OCI-M1 (cell line): ENCODE results near the gene FBXO30.

ENCODE experiments used
- DNase-seq: peaks from one replicate; lab custom pipeline; 2025; lab: John Stamatoyannopoulos, UW

The FBXO30 gene, protein sequence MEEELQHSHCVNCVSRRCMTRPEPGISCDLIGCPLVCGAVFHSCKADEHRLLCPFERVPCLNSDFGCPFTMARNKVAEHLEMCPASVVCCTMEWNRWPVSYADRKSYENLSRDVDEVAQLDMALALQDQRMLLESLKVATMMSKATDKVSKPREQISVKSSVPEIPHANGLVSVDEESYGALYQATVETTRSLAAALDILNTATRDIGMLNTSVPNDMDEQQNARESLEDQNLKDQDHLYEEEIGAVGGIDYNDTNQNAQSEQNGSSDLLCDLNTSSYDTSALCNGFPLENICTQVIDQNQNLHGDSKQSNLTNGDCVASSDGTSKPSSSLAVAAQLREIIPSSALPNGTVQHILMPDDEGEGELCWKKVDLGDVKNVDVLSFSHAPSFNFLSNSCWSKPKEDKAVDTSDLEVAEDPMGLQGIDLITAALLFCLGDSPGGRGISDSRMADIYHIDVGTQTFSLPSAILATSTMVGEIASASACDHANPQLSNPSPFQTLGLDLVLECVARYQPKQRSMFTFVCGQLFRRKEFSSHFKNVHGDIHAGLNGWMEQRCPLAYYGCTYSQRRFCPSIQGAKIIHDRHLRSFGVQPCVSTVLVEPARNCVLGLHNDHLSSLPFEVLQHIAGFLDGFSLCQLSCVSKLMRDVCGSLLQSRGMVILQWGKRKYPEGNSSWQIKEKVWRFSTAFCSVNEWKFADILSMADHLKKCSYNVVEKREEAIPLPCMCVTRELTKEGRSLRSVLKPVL

GRCh38 chr6:145814501-145815308 is at the start of gene FBXO30:
Gene FBXO30, minus strand, starts transcription at chr6:145814795. Its CDS starts 8,390 bp downstream, at chr6:145806405.
- DNase-seq, result peak; percentile 97

DNA sequence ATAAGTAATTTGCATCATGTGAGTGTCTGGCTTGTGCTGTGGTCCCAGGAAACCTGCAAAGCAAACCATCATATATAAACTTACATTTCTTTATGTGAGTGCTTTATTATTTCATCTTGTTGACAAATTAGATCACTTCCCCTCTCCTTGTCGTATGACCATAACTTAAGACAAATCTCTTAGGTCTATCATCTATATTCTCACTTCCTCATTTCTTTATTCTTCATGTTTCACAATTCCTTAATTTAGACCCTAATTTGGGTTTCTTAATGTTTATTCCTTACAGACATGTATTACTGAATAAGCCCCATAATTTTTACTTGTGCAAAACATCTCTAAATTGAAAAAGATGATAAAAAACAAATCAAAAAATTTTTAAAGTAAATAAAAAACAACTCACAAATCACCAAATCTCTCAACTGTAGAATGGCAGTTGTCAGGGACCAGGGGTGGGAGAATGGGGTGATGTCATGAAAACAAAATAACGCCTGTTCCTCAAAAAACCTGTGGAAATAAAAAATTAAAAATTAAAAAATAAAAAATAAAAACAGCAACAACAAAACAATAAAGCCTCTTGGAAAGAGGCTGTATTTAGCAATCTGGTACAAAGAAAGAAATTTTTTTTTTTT is 49.5 kb upstream of the FBXO30 start:
- DNase-seq, result peak; percentile 63

DNA sequence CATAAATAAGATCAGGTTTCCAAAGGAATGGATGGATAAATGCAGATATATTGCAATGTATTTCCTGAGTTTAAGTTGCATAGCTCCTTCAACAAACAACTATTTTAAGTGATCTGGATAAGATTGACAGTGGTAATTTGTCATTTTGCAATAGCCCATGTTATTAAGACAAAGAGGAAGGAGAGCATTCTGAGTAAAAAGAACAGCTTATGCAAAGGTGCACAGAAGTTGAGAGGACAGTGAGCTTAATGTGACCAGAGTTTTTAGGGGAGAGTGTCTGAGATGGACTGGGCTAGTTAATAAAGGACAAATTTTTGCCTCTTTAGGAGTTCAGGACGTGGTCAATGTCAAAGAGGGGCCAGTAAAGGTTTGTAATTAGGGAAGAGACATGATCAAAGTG is 48.8 kb upstream of the FBXO30 start:
- no peak for DNase-seq

GRCh38 chr6:145860562-145860961 is 46.0 kb upstream of the FBXO30 start:
- DNase-seq, result no peak

- no peak for DNase-seq
Measured at GRCh38 chr6:145850671-145851070, 36.1 kb upstream of the FBXO30 start.

DNA sequence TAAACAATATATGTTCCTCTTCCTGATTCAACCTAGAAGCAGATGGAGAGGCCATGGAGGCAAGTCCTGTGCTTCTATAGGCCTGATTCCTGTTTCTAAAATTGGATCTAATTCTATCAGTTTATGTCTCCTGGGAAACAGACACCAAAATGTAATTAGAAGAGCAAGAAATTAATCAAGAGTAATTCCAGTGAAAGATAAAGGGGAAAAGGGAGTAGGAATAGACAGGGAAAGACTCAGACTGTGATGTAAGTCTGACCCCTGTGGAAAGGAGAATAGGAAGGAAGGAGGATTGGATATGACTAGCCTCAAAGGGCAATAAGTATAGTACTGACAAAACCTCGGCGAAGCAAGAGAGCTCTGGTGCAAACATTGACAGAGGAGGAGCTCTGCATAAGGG is 33.9 kb upstream of the FBXO30 start:
- DNase-seq, result no peak

- no peak for DNase-seq
Measured at GRCh38 chr6:145845557-145845956, 31.0 kb upstream of the FBXO30 start.

- no peak for DNase-seq
Measured at GRCh38 chr6:145844933-145845540, 30.4 kb upstream of the FBXO30 start.

- no peak for DNase-seq
Measured at GRCh38 chr6:145842693-145843546, 28.3 kb upstream of the FBXO30 start.

DNA sequence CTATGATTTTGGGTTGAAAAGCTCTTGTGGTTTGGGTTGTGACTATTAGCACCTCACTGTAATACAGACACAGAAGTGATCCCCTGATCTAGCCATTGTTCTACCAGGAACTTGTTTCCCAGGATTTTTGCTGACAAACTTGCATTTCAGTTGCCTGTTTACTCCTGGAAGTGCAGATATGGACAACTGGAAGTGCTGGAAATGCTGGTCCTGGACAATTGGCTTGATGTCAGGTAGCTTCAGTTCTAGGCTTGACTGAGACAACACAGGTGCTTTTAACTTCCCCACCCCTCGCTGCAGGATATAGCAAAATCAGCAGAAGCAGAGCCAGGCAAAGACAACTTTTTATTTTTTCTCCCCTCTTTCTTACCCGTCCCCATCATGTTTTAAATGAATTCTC is 27.1 kb upstream of the FBXO30 start:
- DNase-seq, result no peak

DNA sequence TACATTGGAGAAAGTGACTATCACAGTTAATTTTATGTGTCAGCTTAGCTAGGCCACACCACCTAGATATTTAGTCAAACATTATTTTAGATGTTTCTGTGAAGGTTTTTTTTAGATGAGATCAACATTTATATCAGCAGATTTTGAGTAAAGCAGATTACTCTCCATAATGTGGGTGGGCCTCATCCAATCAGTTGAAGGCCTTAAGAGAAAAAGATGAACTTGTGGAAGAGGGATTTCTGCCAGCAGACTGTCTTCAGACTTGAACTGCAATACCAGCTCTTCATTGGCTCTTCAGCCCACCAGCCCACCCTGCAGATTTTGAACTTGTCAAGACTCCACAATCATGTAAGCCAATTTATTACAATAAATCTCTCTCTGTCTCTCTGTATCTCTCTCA is 25.1 kb upstream of the FBXO30 start:
- DNase-seq, result no peak

DNA sequence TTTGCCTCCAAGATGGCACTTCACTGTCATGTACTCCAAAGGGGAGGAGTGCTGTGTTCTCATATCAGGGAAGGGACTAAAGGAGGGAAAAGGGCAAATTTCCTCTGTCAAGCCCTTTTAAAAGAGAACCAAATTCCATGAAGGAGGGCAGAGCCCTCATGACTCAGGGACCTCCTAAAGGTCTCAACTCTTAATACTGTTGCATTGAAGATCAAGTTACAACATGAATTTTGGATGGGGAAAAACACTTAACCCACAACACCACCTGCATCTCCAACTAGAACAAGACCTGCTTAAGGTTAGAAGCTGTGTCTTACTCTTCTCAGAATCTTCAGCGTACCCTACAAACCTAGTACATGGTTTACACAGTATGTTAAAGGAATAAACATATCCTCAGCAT is 23.7 kb upstream of the FBXO30 start:
- DNase-seq, result no peak

DNA sequence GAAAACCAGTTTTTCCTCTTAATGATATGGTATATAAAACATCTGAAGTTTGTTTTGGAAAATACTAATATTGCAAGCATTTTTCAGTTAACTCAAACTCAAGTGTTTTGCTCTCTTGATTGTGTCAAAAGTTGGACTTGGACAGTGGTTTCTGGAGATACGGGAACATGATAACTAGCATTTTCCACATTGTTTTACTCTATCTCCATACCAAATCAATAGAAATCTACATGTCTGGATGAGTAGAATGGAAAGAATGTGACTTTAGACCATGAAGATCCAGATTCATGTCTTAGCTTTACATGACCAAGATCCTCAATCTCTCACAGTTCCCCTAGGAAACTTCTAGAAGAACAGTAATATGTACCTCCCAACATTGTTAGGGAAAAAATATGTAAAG is 22.2 kb upstream of the FBXO30 start:
- DNase-seq, result no peak

GRCh38 chr6:145836170-145836569 is 21.6 kb upstream of the FBXO30 start:
- no peak for DNase-seq

DNA sequence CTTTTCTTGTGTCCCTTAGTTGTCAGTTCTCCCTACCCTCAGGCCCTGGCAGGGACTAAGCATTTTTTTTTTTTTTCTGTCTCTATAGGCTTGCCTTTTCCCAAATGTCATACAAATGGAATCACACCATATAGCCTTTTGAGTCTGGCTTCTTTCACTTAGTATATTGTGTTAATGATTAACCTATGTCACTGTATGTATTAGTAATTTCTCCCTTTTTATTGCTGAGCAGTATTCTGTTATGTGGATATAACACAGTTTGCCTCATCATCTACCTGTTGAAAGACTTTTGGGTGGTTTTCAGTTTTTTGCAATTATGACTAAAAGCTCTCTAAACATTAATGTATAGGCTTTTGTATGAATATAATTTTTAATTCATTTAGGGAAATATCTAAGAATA is 16.0 kb upstream of the FBXO30 start:
- DNase-seq, result no peak

GRCh38 chr6:145829950-145830349 is 15.4 kb upstream of the FBXO30 start:
- no peak for DNase-seq

DNA sequence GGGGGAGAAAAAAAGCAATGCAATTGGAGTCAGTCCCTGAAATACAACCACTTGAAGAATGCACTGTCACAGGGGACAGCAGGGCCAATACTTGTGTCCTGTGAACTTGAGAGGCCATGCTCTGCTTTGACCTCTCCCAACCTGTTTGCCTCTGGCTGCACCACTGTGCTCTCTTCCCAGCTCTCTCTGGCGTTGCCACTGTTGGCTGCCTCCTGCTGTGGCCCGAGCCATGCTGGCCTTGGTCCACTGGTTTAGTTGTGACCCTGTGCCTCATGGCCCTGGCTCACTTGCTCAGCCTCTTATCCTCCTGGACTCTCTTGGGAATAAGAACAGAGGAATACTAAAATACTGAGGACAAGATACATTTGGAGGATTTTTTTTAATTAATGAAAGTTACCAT is 14.5 kb upstream of the FBXO30 start:
- DNase-seq, result no peak

DNA sequence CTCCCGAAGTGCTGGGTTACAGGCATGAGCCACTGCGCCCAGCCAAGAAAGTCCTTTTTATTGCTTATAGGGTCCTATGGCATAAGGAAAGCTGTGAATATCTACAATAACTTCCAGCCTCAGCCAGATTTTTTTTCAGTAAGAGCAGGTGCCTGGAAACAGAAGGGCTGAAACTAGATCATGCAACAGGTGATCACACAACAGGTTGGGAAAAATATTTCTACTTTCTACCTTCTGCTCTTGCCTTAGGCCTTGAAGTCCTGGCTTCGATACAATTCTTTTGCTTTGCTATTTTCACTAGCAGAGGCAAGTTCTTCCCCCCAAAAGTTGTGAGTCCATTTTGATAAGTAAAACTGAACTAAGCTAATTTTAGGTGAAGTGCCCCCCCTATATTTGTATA is 9.7 kb upstream of the FBXO30 start:
- no peak for DNase-seq

DNA sequence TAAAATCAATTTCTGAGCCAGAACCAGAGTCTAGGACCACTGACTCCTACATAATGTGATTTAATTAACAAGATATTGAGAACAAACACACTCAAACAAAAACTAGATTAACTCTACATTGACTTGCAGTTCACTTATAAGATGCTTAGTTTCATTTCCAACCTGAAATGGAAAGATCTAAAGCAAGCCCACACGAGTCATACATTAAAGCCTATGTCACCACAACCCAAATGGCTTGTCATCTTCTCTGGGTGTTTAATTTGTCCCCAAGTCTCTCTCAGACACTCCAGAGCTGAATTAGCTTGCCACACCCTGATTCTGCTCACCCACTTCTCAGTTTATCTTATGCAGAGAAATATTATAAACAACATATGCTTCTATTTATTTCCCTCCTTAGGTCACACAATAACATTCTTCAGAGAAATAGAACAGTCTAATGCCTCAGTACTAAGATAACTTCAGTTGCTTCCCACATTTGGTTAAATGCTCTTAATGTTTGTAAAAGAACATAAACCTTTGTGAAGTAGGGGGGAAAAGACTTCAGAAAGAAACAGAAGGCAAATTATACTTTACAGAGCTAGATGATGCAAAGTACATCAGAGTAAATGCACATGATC is 8.8 kb upstream of the FBXO30 start:
- no peak for DNase-seq

- DNase-seq, result no peak
Measured at GRCh38 chr6:145822456-145822855, 7.9 kb upstream of the FBXO30 start.
